GM19099 (cell line): ENCODE measurements around the gene BANP.

Source experiments
- POLR2A ChIP-seq: IDR thresholded peaks from 3 replicates; pipeline ENCODE4 v1.6.1; 2011; ENCODE audit warnings: low read depth; ENCODE audit not compliant: insufficient read length; ENCODE audit errors: extremely low read depth

Gene BANP

GRCh38 chr16:87984632-87985267, 33.5 kb downstream of the BANP start:
- no peak for TF ChIP-seq POLR2A

GRCh38 chr16:87993901-87994300, 42.7 kb downstream of the BANP start:
- TF ChIP-seq POLR2A = no peak

GRCh38 chr16:87995644-87996043, 44.4 kb downstream of the BANP start:
- TF ChIP-seq POLR2A = no peak

GRCh38 chr16:87996962-87997880, 46.0 kb downstream of the BANP start:
- TF ChIP-seq POLR2A = no peak

GRCh38 chr16:88002211-88002610, 51.0 kb downstream of the BANP start:
- no peak for TF ChIP-seq POLR2A

GRCh38 chr16:88002749-88003148, 51.5 kb downstream of the BANP start:
- no peak for TF ChIP-seq POLR2A

- TF ChIP-seq POLR2A = no peak
These were observed 52.1 kb downstream of the BANP start for GRCh38 chr16:88003316-88003715.

GRCh38 chr16:88003736-88004135, 52.5 kb downstream of the BANP start:
- TF ChIP-seq POLR2A = no peak

GRCh38 chr16:88004391-88004790, 53.2 kb downstream of the BANP start:
- no peak for TF ChIP-seq POLR2A

- no peak for TF ChIP-seq POLR2A
These were observed 53.9 kb downstream of the BANP start for GRCh38 chr16:88005181-88005581.

GRCh38 chr16:88005968-88006367, 54.7 kb downstream of the BANP start:
- TF ChIP-seq POLR2A = no peak

- no peak for TF ChIP-seq POLR2A
These were observed 56.1 kb downstream of the BANP start for GRCh38 chr16:88007321-88007731.

GRCh38 chr16:88008840-88009239, 57.6 kb downstream of the BANP start:
- no peak for TF ChIP-seq POLR2A

- TF ChIP-seq POLR2A = no peak
These were observed 58.5 kb downstream of the BANP start for GRCh38 chr16:88009563-88010342.

- no peak for TF ChIP-seq POLR2A
These were observed 59.2 kb downstream of the BANP start for GRCh38 chr16:88010343-88010967.
